Ovary (tissue), 3 donors: ENCODE results near the gene CCT3.

Source experiments
- CTCF ChIP-seq, 3 donors: fragments of 450-650 bp in 2 of 3; fragments of 200-600 bp in 1 of 3; IDR thresholded peaks; one replicate each; pipeline versions ENCODE4 v1.5.1 to v1.8.0; 2016 to 2022; ENCODE audit warnings: antibody characterized with exemption in 3 of 3, mild to moderate bottlenecking in 1 of 3
- POLR2A ChIP-seq: fragments of 450-650 bp; IDR thresholded peaks from one replicate; pipeline ENCODE4 v1.6.1; 2017; ENCODE audit warnings: antibody characterized with exemption, mild to moderate bottlenecking, moderate library complexity
- donor health status: DM: no; HTN: no; CAD: no.

DNA sequence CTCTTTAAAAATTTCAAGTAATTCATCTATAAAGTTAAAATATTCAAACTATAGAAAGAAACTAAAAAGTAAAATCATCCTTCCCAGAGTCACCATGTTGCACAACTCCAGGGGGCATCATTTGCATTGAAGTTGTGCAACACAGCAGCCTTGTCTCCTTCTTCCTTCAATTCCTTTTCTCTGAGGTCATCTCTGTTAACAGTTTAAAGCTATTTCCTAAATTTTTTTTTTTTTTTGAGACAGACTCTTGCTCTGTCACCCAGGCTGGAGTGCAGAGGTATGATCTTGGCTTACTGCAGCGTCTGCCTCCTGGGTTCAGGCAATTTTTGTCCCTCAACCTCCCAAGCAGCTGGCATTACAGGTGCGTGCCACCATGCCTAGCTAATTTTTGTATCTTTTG, 38.1 kb upstream of the CCT3 start:
- TF ChIP-seq CTCF (IDR thresholded peaks at IDR 0.05), result no peak
- TF ChIP-seq POLR2A, result no peak
